NOMO-1 treated with dmso at 0.1 percent for 144 hours (cell line): ENCODE data around the gene SNTG2.
"Not testable (repeated sequence)": the region's sequence is repeated elsewhere in the genome, so short reads cannot be mapped to it uniquely, and the experiment has no call there.

ENCODE experiments used
- DNase-seq: peaks from one replicate; lab custom pipeline; 2025; ENCODE audit not compliant: unreplicated experiment; lab: John Stamatoyannopoulos, UW

Gene SNTG2

DNA sequence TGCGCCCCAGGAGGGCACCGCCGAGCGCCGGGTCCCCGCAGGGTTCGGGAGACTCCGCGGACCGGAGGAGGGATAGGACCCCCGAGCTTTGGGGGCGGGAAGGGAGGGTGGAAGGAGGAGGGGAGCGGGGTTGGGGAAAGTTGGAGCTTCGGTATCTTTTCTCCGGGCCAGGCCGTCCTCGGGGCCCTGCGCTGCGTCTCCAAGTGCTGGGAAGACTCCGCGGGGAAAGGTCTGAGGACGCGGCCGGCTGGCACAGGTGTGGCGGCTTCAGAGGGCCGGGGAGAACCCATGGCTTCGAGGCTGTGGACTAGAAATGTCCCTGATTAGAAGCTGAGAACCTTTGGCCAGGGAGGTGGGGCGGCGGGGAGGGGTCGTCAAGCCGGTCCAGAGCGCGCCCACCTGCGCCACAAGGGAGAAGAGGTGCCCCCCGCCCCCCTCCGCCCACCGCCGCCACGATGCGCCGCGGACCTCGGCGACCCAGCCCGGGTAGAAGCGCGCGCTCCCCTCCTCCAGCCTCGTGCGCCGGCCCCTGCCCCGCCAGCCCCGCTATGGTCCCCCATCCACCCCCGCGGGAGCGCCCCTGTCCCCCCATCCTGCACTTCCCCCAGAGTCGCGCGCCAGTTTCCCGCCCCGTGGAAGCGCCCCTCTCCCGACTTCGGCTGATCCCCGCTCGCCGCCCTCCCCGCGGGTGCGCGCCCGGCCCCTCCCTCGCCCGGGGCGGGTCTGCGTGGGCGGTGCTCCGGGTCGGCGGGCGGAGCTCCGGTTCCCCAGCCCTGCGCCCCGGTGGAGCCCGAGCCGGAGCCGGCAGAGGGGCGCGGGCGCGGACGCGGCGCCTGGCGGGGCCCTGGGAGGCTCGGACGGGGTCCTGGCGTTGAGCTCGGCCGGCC lies at the start of gene SNTG2:
SNTG2 (plus strand) TSS at position 770 of the 887 bp plus-strand sequence. CDS start 148 bp downstream, outside the sequence.
- DNase-seq: no peak

DNA sequence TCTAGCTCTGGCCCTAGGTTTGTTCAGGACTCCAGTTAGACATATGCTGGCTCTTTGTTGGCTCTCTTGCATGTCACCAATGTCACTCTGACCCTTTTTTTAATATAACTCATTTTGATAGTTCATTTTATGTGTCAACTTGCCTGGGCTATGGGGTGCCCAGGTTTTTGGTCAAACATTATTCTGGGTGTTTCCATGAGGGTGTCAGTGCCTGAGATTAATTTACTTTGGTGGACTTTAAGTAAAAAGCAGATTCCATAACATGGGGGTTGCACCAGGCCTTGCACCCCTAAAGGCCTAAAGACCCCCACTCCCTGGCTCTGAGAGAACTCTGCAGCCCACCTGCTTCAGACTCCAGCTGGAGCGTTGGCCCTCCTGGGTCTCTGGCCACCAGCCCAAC lies 48.1 kb upstream of the SNTG2 start:
- no peak for DNase-seq

DNA sequence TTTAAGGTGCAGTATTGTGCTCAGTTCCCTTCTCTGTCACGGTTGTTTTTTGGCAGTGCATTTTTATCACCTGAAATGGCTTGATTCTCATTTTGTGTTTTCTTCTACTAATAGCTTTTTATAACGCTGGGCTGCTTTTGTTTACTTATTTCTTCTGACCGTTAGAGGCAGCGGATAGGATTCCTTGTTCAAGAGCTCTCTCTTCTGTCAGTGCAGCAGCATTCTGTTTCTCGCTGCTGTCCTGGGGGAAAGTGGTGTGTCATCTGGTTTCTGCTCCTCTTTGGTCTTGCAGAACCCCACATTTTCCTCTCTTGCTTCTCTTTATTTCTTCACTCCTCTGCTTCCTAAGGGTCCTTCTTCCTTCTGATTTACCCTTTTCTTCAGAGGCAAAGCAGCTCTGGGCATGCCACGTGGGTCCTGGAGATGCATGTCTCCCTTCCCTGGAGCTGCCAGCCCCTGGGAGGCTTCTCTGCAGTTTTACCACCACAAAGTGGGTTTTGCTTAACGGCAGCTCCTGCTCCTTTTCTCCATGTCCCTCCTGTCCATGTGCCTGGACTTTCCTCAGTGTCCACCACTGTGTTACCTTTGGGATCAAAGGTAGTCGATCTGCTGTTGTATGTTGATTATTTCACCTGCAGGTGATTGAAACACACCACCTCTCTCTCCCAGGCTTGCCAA lies 47.3 kb upstream of the SNTG2 start:
- no peak for DNase-seq

DNA sequence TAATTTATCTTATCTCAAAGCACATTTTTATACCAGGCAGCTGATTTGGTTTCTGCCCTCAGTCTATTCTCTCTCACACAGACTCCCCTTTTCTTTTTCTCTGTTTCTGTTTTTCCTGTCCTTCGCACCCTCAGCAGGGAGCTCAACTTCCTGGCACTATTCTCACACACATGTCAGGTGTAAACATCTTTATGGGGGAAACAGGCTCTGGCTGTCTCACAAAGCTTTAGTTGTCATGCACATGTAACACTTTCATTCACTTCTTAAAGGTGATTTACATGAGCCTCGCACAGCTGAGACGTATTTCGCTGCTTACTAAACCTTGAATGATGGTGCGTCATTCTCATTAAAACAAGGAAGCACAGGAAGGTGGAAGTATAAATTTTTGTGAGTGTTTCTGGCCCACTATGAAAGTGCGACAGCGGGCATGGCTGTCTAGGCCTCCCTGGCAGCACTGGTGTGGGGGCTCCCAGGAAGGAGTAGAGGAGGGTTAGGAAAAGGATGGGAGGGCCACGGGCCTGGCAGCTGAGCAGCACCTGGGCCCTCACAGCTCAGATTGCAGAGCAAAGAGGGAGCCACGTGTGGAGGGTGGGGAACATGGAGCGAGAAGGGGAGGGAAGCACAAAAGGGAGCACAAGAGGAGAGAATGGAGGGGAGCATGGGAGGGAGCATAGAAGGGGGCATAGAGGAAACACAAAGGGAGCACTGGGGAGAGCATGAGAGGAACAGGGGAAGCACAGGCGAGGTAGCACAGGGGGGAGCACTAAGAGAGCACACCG lies 46.2 kb upstream of the SNTG2 start:
- no peak for DNase-seq

DNA sequence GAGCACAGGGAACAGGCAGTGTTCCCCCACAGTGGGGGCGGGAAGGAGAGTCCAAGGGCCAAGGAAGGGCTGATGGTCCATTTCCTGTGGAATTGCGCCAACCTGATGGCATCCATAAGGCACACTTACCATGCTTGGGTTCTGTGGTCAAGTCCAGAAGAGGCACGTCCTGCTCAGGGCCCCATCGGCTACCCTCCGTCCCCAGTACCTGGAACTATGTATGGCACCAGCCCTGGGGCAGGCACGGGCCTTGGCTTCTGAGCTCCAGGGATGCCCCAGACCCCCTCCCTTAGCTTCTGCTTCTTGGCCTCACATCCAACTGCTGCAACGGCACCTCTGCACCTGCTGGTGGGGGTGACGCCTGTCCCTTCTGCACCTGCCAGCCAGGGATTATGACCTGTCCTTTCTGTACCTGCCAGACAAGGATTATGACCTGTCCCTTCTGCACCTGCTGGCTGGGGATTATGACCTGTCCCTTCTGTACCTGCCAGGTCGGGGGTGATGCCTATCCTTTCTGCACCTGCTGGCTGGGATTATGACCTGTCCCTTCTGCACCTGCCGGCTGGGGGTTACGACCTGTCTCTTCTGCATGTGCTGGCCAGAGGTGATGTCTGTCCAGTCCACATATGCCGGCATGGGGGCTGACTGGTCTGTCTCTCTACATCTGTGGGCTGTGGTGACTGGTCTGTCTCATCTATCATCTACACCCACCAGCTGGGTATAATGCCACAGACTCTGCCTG lies 45.4 kb upstream of the SNTG2 start:
- DNase-seq: no peak

DNA sequence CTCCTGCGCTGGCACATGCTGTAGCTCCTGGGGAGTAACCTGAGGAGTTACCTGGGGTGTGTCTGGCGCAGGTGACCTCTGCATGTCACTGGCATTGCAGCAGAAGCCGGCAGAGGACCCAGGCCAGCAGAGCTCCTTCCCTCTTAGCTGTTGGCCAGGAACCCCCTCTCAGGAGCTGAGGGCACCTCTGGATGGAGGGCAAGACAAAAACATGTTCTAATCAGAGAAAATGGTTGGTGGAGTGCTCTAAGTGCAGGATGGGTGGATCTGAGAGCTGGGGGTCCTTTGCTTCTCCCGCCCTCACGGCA lies 44.9 kb upstream of the SNTG2 start:
- no peak for DNase-seq

DNA sequence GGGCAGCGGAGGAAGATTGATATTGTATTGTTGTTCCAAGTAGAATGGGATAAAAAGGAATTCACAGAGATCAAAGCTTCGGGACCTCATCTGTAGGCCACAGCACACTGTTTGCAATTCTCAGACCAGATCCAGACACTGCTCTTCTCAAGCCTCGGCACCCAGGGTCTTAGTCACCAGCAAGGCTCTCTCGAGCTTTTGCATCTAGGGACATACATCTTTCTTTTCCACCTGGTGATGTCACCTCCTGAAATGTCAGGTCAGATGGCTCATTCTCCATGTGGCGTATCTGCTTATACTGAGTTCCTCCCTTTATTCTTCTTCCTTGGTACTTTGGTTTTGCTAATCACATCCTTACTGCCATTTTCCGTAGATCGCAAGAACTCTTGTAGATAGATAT lies 42.9 kb upstream of the SNTG2 start:
- DNase-seq: no peak

DNA sequence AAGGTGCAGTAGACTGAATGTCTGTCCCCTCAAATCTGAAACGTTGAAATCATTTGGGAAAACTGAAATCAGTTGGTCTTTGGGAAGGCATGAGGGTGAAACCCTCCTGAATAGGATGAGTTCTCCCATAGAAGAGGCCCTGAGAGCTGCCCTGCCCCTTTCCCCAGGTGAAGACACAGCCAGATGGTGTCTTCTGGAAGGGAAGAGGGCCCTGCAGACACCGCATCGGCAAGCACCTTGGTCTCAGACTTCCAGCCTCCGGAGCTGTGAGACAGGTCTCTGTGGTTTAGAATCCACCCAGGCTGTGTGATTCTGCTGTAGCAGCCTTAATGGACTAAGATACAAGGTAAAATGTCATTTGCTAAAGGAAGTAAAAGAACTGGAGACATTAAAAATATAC lies 42.1 kb upstream of the SNTG2 start:
- no peak for DNase-seq

DNA sequence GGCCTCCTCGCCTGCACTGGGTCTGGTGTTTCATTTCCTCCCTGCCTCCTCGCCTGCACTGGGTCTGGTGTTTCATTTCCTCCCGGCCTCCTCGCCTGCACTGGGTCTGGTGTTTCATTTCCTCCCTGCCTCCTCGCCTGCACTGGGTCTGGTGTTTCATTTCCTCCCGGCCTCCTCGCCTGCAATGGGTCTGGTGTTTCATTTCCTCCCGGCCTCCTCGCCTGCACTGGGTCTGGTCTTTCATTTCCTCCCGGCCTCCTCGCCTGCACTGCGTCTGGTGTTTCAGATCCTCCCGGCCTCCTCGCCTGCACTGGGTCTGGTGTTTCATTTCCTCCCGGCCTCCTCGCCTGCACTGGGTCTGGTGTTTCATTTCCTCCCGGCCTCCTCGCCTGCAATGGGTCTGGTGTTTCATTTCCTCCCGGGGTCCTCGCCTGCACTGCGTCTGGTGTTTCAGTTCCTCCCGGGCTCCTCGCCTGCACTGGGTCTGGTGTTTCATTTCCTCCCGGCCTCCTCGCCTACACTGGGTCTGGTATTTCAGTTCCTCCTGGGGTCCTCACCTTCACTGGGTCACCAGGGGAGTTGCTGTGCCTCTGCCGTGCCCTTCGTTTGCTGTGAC lies 40.8 kb upstream of the SNTG2 start:
- not testable (repeated sequence) for DNase-seq

DNA sequence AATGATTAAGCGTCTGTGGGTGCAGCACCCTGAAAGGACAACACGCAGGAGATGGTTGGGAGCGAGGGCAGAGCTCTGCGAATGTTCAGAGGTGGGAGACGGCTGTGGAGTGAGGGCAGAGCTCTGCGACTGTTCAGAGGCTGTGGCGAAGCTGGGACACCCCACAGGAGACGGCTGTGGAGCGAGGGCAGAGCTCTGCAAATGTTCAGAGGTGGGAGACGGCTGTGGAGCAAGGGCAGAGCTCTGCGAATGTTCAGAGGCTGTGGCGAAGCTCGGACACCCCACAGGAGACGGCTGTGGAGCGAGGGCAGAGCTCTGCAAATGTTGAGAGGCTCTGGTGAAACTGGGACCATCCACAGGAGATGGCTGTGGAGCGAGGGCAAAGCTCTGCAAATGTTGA lies 40.0 kb upstream of the SNTG2 start:
- no peak for DNase-seq

DNA sequence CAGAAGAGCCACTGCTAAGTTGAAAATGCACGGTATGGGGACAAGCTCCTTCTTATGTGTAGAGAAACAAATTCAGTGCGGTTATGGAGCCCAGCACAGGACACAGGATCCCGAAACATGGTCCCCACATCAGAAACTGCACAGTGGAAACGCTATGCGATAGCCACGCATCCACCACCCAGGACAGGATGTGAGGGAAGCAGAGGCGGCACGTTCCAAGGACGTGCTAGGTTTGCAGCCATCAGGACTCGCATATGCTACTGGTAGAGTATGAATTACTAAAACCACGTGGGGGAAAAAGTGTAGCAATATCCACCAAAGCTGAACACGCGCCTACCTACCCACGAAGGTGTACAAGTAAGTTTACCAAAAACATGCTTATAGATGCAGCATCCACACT lies 34.7 kb upstream of the SNTG2 start:
- no peak for DNase-seq

DNA sequence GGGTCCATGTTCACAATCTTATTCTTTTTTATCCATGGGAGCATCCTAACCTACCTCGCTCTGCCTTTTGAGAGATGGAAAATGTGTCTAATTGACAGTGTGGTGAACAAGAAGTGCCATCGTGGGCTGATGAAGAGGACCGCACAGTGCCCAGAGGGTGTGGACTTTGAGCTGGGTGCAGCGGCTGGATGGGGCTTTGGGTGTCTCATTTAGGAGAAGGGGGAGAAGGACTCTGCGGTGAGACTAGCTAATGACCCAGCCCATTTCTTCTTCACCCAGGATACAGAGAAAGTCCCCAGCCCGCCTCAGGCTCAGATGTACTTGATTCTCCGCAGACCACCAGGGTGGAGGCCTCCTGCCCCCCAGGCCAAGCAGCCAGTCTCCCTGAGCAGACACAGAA lies 33.7 kb upstream of the SNTG2 start:
- no peak for DNase-seq

DNA sequence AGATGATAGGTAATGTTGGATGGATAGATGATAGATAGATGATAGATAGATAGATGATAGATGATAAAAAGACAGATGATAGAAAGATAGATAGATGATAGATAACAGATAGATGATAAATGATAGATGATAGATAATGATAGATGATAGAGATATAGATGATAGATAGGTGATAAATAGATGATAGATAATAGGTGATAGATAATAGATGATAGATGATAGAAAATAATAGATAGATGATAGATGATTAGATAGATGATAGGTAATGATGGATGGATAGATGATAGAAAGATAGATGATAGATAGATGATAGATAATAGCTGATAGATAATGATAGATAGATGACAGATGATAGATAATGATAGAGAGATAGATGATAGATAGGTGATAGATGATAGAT lies 31.0 kb upstream of the SNTG2 start:
- DNase-seq: no peak

DNA sequence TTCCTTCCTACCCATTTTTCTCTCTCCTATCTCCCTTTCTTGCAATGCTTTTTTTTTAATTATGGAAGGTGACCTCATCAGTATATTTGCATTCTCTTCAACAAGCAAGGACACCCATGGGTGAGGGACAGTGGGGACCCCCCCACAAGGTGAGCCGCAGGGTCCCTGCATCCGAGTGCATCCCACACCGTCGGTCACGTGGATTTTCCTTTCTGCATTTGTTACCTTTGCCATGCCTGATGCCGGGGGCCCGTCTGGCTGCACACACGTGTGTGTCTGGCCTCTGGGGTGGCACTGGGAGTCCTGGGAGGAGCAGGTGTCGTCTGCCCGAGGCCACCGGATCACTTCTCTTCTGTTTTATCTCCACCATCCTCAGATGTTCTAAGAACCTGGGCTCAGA lies 30.1 kb upstream of the SNTG2 start:
- DNase-seq: no peak

DNA sequence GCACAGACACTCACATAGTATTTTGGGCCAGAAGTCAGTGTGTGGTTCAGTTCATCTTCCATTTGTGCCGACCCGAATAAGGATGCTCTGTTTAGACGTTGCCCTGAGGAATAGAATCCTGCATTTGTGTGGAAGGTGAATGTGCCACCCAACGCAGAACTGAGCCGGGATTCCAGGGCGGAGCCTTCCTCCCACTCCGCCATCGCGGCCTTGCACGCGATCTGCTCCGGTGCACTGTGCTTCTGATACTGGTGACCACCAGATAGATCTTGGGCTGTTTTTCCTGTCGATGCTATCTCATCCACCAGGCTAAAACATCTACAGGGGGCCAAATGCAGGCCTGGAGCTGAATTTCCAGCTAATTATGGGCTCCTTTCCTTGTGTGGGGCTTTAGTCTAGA lies 29.6 kb upstream of the SNTG2 start:
- DNase-seq: no peak

DNA sequence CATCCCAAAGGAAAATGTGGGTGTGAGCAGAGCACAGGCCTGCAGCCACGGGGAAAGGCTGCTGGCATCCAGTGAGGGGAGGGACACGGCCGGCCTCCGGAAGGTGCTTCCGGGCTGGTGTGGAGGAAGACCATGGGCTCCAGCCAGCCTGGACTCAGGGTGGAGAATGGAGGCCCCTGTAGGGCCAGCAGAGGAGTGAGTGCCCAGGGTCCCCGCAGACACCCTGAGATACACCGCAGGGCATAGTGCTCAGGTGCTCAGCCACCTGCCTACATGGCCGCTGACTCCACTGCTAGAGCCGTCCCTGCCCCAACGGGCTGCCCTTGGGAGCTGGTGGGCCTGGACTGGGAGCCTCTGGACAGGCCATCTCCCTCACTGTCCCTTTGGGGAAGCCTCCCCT lies 28.5 kb upstream of the SNTG2 start:
- DNase-seq: no peak

DNA sequence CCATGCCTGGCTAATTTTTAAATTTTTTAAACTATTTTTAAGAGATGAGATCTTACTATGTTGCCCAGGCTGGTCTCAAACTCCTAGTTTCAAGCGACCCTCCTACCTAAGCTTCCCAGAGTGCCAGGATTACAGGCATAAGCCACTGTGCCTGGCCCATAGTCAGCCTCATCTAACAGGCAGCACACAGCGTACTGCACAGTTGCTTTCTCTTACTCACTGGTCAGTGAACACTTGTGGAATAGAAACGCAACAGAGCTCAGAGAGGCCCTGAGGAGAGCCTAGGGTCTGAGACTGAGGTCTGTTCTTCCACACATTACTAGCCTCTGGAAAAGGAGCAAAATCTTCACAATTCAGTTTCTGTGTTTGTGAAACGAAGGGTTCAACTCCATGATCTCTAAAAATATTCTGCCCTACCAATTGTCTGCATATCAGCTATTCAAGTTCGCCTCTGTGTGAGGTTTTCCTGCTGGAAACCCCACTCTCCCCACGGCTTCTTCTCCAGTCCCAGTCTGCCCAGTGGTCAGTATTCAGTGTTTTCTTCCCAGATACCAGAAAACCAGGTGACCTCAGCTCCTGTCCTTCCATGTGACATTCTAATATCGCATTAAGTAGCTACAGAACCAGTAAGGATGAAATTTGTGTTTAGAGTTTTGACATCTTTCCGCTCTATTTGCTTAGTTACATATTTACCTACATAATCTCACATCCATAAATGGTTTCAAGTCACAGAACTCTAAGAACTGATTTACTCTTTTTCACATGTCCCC lies 26.6 kb upstream of the SNTG2 start:
- DNase-seq: no peak

DNA sequence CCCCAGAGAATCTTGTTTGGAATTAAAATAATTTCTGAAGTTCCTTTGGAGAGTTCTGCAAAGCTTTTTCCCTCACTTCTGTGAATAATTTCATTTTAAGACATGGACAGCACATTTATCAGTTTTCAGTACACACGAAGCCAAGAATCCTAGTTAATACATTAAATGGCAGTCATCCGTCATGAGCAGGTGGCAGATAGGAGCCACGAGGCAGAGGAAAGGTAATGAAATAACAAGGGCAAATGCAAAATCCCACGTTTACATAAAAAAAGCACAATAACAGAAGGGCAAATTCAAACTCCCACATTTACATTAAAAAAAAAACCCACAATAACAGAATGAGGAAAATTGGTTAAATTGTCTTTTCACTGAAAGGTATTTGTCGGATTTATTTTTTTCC lies 25.9 kb upstream of the SNTG2 start:
- no peak for DNase-seq

DNA sequence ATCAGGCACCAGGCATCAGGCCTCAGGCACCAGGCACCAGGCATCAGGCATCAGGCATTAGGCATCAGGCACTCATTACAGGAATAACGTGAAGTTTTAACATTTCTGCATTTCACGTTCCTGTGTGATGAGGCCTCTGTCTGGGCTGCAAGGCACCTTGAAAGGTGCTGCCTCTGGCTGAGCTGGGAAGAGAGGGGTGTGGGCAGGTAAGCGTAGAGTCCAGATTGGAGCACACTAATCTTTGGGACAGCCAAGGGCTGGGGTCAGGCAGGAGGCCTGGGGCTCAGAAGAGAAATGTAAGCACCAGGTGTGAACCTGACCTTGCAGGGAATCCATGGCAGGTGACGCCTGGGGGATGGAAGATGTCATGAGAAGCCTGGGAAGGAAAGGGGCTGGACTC lies 25.3 kb upstream of the SNTG2 start:
- no peak for DNase-seq

DNA sequence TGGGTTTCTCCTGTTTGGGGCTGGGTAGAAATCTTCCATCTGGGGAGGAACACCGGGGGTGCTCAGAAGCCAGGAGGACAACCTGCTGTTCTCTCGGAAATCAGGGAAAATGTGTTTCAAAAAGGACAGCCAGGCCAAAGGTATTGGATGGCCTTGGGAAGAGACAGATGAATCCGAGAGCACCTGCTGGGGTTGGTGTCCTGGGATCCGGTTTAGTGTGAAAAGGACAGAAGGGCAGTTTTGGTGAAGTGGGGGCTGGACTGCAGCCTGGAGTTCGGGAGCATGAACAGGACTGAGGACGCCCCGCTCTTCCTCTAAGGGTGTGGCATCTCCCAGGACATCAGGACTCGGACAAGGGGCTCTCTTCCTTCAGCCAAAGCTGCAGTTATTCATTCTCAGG lies 24.9 kb upstream of the SNTG2 start:
- DNase-seq: no peak
